ENCODE results near the gene OR9G4.
A peak's percentile ranks its signal among the peaks of the same experiment; 100 is the strongest.

The OR9G4 gene

GRCh38 chr11:56748597-56748996, at the start of gene OR9G4:
Gene OR9G4 (minus strand): TSS chr11:56748697. CDS start chr11:56743766, 4,931 bp downstream.
- Histone ChIP-seq H3K36me3 (no peaks in the 10 kb centered on the region), H3K4me1 (no peaks in the 10 kb centered on the region)
- TF ChIP-seq CTCF (IDR thresholded peaks at IDR 0.05) = no peak

GRCh38 chr11:56783448-56784041, 35.0 kb upstream of the OR9G4 start:
- H3K4me1 ChIP-seq = no peaks in the 10 kb centered on the region
- no peak overlapping the region for H3K4me3 ChIP-seq
- intact Hi-C loops (cut with DNase I; ENCODE audit: low total_unique reads) = loop anchor here (10.0 kb wide), 1 partner anchor 159 kb away; no protein-coding TSS in a partner anchor
- TF ChIP-seq CTCF (IDR thresholded peaks at IDR 0.05) = peak; percentile 50 to 51
- no peak for DNase-seq
- H3K9me3 ChIP-seq = no peaks in the 10 kb centered on the region
- H3K27me3 ChIP-seq = peaks cover 0 to 5% of the 10 kb centered on the region in 2 donors
- H3K36me3 ChIP-seq = no peaks in the 10 kb centered on the region
- H3K27ac ChIP-seq = no peak overlapping the region

More at GRCh38 chr11:56748597-56748996, at the start of gene OR9G4:
- Histone ChIP-seq H3K4me3 (no peak within 1 kb of the TSS), H3K27ac (no peak within 1 kb of the TSS), H3K9me3 (no peaks in the 10 kb centered on the region), H3K27me3 (no peaks in the 10 kb centered on the region)
- intact Hi-C loops (cut with DNase I; ENCODE audit: low total_unique reads) = no loop called here
- no peak for DNase-seq

- H3K27ac ChIP-seq = no peak overlapping the region
- no peaks in the 10 kb centered on the region for H3K9me3 ChIP-seq
- intact Hi-C loops (cut with DNase I; ENCODE audit: low total_unique reads) = loop anchor here (10.0 kb wide), 1 partner anchor 158 kb away; no protein-coding TSS in a partner anchor
- no peaks in the 10 kb centered on the region for H3K4me1 ChIP-seq
- peaks cover 0 to 5% of the 10 kb centered on the region in 2 donors for H3K27me3 ChIP-seq
- H3K4me3 ChIP-seq = no peak overlapping the region
- H3K36me3 ChIP-seq = no peaks in the 10 kb centered on the region
- DNase-seq = no peak
- TF ChIP-seq CTCF (IDR thresholded peaks at IDR 0.05) = no peak
Observed at GRCh38 chr11:56782167-56782847, 33.8 kb upstream of the OR9G4 start.

- DNase-seq = no peak
- H3K36me3 ChIP-seq = no peaks in the 10 kb centered on the region
- intact Hi-C loops (cut with DNase I; ENCODE audit: low total_unique reads) = no loop called here
- peaks cover 0 to 5% of the 10 kb centered on the region in 2 donors for H3K27me3 ChIP-seq
- no peaks in the 10 kb centered on the region for H3K9me3 ChIP-seq
- no peak for TF ChIP-seq CTCF (IDR thresholded peaks at IDR 0.05)
- H3K4me3 ChIP-seq = no peak overlapping the region
- no peak overlapping the region for H3K27ac ChIP-seq
- H3K4me1 ChIP-seq = no peaks in the 10 kb centered on the region
Observed at GRCh38 chr11:56776809-56777208, 28.3 kb upstream of the OR9G4 start.

GRCh38 chr11:56764976-56765375, 16.5 kb upstream of the OR9G4 start:
- intact Hi-C loops (cut with DNase I; ENCODE audit: low total_unique reads) = no loop called here
- Histone ChIP-seq H3K27me3 (no peaks in the 10 kb centered on the region), H3K36me3 (no peaks in the 10 kb centered on the region), H3K4me1 (no peaks in the 10 kb centered on the region), H3K4me3 (no peak overlapping the region), H3K9me3 (no peaks in the 10 kb centered on the region), H3K27ac (no peak overlapping the region)
- TF ChIP-seq CTCF (IDR thresholded peaks at IDR 0.05) = no peak
- no peak for DNase-seq

All from tibial artery (tissue), 4 donors.